Endodermal cell (in vitro differentiated cells): Measurements from ENCODE around the gene CECR2. TPM values are rescaled to one million over a fixed set of nuclear protein-coding genes. Genes with fewer than 3 reads are reported as not detected.

ENCODE experiments used
- DNase-seq: peaks from one replicate; pipeline ENCODE4 v3.0.0-alpha.2; 2017
- H3K27ac ChIP-seq: 2 replicates; pipeline ENCODE4 v1.5.1; 2013; ENCODE audit warnings: mild to moderate bottlenecking, low read depth, low read length, moderate library complexity
- H3K27me3 ChIP-seq: 2 replicates; pipeline ENCODE4 v1.6.1; 2013; ENCODE audit warnings: mild to moderate bottlenecking, low read length, moderate library complexity; ENCODE audit not compliant: insufficient read depth, control insufficient read depth, poor library complexity, severe bottlenecking
- H3K36me3 ChIP-seq: 2 replicates; pipeline ENCODE4 v1.7.0; 2013; ENCODE audit warnings: mild to moderate bottlenecking, low read length, moderate library complexity; ENCODE audit not compliant: control insufficient read depth, insufficient read depth
- H3K4me1 ChIP-seq: one replicate; pipeline ENCODE4 v1.7.0; 2013; ENCODE audit warnings: low read length; ENCODE audit not compliant: control insufficient read depth, insufficient read depth
- H3K4me3 ChIP-seq: 2 replicates; pipeline ENCODE4 v1.5.1; 2013; ENCODE audit warnings: mild to moderate bottlenecking, low read length, moderate library complexity
- H3K9ac ChIP-seq: 2 replicates; pipeline ENCODE4 v1.6.1; 2013; ENCODE audit warnings: mild to moderate bottlenecking, low read length, moderate library complexity; ENCODE audit not compliant: poor library complexity, severe bottlenecking; ENCODE audit errors: extremely low read depth
- H3K9me3 ChIP-seq: 2 replicates; pipeline ENCODE4 v1.6.1; 2013; ENCODE audit warnings: mild to moderate bottlenecking, low read length, moderate library complexity; ENCODE audit not compliant: control insufficient read depth
- H3K27ac Mint-ChIP-seq: 2 replicates; pipeline ENCODE4 v1.8.0; 2020; ENCODE audit warnings: mixed read lengths
- H3K27me3 Mint-ChIP-seq: 2 replicates; pipeline ENCODE4 v1.8.0; 2021; ENCODE audit warnings: mild to moderate bottlenecking, mixed read lengths; ENCODE audit not compliant: insufficient read depth
- H3K36me3 Mint-ChIP-seq: 2 replicates; pipeline ENCODE4 v1.8.0; 2020; ENCODE audit warnings: low read depth, mixed read lengths
- H3K4me1 Mint-ChIP-seq: 2 replicates; pipeline ENCODE4 v1.8.0; 2020; ENCODE audit warnings: mixed read lengths
- H3K4me3 Mint-ChIP-seq: 2 replicates; pipeline ENCODE4 v1.8.0; 2020; ENCODE audit warnings: mild to moderate bottlenecking, moderate library complexity, mixed read lengths
- H3K9me3 Mint-ChIP-seq: 2 replicates; pipeline ENCODE4 v1.8.0; 2020; ENCODE audit warnings: mild to moderate bottlenecking, mixed read lengths
- CTCF ChIP-seq: fragments of 200-600 bp; sonication (generic); conservative IDR thresholded peaks from 2 replicates; pipeline ENCODE4 v1.5.0; 2021; ENCODE audit warnings: antibody characterized with exemption, mild to moderate bottlenecking
- WGBS, 2 experiments: methylation state at CpG; one replicate each; pipeline versions ENCODE4 v1.1.5 to v1.1.7; 2013; ENCODE audit warnings: missing lambda C conversion rate in 2 of 2, mixed read lengths in 1 of 2; ENCODE audit not compliant: insufficient coverage in 1 of 2, insufficient read length in 1 of 2; 5-methylcytosine and 5-hydroxymethylcytosine counted together
- total RNA-seq, 2 donors: library from RNA; stranded (reverse); fragmentation: NEBNext Ultra II Directional in 1 of 2; extraction: Animal tissue kit (Norgen Biotek cat#: 25700) in 1 of 2; gene quantifications; 2 replicates in 1 of 2; 3 replicates in 1 of 2; pipeline ENCODE4 v1.2.1, GENCODE V29; 2021

The CECR2 gene
- total RNA-seq, 2 donors from 2014 or later, result 98.9 to 105 TPM

DNA sequence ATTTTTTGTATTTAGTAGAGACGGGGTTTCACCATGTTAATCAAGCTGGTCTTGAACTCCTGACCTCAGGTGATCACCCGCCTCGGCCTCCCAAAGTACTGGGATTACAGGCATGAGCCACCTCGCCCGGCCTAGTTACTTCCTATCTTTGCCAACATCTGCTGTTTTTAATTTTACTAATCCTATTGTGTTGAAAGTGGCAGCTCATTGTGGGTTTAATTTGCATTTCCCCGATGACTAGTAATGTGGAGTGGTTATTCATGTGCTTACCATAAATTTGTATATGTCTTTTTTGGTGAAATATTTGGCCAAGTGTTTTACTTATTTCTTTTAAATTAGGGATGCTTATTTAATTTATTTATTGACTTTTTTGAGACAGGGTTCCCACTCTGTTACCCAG, 119.8 kb downstream of the CECR2 start:
- Mint-ChIP-seq H3K4me3 (no peak overlapping the region), H3K27ac (no peak overlapping the region), H3K27me3 (no peaks in the 10 kb centered on the region), H3K36me3 (peaks cover 57% of the 10 kb centered on the region), H3K9me3 (no peaks in the 10 kb centered on the region), H3K4me1 (peaks cover 25% of the 10 kb centered on the region)
- Histone ChIP-seq H3K27me3 (no peaks in the 10 kb centered on the region), H3K27ac (no peak overlapping the region), H3K9ac (no peak overlapping the region), H3K4me1 (no peaks in the 10 kb centered on the region), H3K4me3 (no peak overlapping the region), H3K9me3 (no peaks in the 10 kb centered on the region), H3K36me3 (peaks cover 42% of the 10 kb centered on the region)
- no peak for DNase-seq
- WGBS, 2 experiments, result 81 to 88% methylated on average over 4 to 6 of the region's 6 CpGs
- TF ChIP-seq CTCF, result no peak

DNA sequence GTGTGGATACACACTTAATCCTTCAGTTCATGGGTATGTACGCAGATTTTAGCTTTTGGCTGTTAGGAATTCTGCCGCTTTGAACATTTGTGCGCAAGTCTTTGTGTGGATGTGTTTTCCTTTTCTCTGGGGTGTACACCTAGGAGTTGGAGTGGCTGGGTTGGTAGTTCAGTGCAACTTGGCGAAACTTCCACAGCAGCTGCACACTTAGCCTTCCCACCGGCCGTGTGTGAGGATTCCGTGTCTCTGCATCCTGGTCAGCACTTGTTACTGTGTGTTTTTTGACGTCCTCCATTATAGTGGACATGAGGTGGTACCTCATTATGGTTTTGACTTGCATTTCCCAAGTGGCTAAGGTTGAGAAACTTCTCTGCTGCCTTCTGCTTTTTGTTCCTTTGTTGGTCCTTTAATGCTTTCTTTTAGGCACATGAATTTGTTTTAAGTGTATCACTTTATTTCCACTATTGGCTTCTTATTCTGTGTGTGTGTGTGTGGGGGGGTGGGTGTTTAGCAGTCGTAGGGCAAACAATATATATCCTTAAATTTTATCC, 121.9 kb downstream of the CECR2 start:
- Mint-ChIP-seq H3K4me1 (peaks cover 25% of the 10 kb centered on the region), H3K4me3 (no peak overlapping the region), H3K27me3 (no peaks in the 10 kb centered on the region), H3K27ac (peak overlapping the region; percentile 85), H3K9me3 (no peaks in the 10 kb centered on the region), H3K36me3 (peaks cover 52% of the 10 kb centered on the region)
- H3K27me3 ChIP-seq, result no peaks in the 10 kb centered on the region
- no peak overlapping the region for H3K27ac ChIP-seq
- no peaks in the 10 kb centered on the region for H3K9me3 ChIP-seq
- no peak for DNase-seq
- WGBS, 2 experiments, result 86 to 96% methylated on average over 2 to 8 of the region's 9 CpGs
- no peak overlapping the region for H3K4me3 ChIP-seq
- peaks cover 42% of the 10 kb centered on the region for H3K36me3 ChIP-seq
- H3K9ac ChIP-seq, result no peak overlapping the region
- H3K4me1 ChIP-seq, result no peaks in the 10 kb centered on the region
- no peak for TF ChIP-seq CTCF

DNA sequence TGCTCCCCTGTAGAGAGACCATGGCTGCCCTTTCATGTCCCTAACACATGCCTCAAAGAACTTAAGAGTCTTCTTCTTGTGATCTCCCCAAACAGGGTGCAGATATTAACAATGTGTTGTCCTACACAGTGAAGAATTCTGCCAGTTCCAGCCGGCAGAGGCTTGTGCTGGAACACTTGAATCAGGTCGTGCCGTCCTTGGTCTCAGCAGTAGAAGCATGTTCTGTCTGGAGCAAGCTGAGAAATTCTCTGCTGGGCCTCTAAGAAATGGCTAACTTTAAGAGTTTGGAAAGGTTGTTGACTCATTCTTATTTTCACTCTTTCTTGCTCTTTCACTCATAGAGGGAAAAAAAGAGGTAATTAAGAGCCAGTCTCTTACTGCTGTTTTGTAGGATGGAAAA, 123.0 kb downstream of the CECR2 start:
- Histone ChIP-seq H3K4me1 (no peaks in the 10 kb centered on the region), H3K9ac (no peak overlapping the region), H3K9me3 (no peaks in the 10 kb centered on the region), H3K27ac (peak overlapping the region; percentile 25), H3K27me3 (no peaks in the 10 kb centered on the region), H3K36me3 (peaks cover 38% of the 10 kb centered on the region), H3K4me3 (no peak overlapping the region)
- no peak overlapping the region for H3K4me3 Mint-ChIP-seq
- peaks cover 49% of the 10 kb centered on the region for H3K36me3 Mint-ChIP-seq
- peaks cover 25% of the 10 kb centered on the region for H3K4me1 Mint-ChIP-seq
- DNase-seq, result no peak
- H3K27me3 Mint-ChIP-seq, result no peaks in the 10 kb centered on the region
- WGBS, 2 experiments, result 81 to 84% methylated on average over 3 of the region's 3 CpGs
- no peak for TF ChIP-seq CTCF
- no peaks in the 10 kb centered on the region for H3K9me3 Mint-ChIP-seq
- no peak overlapping the region for H3K27ac Mint-ChIP-seq
